CD1c-positive myeloid dendritic cell (primary cell): ENCODE data around the gene FAM117A.
"Not testable (repeated sequence)": the region's sequence is repeated elsewhere in the genome, so short reads cannot be mapped to it uniquely, and the experiment has no call there.

Experiments used
- DNase-seq: peaks from one replicate; pipeline ENCODE4 v3.0.0-alpha.2; 2016; ENCODE audit errors: extremely low spot score

The FAM117A gene

GRCh38 chr17:49677933-49678847, 85.7 kb downstream of the FAM117A start, which contains the start of gene SPOP:
SPOP (minus strand) TSS chr17:49678097; CDS start chr17:49622810, 55,287 bp downstream.
- peak; percentile 98 for DNase-seq

- peak; percentile 98 for DNase-seq
Observed at GRCh38 chr17:49677134-49677932, 86.6 kb downstream of the FAM117A start.

- DNase-seq, result peak; percentile 95
Observed at GRCh38 chr17:49676276-49676868, 87.6 kb downstream of the FAM117A start.

GRCh38 chr17:49674507-49674906, 89.4 kb downstream of the FAM117A start:
- DNase-seq, result no peak

- DNase-seq, result not testable (repeated sequence)
Observed at GRCh38 chr17:49673679-49674078, 90.3 kb downstream of the FAM117A start.

- no peak for DNase-seq
Observed at GRCh38 chr17:49670641-49671040, 93.3 kb downstream of the FAM117A start.

GRCh38 chr17:49670002-49670401, 93.9 kb downstream of the FAM117A start:
- no peak for DNase-seq

GRCh38 chr17:49667854-49668253, 96.1 kb downstream of the FAM117A start:
- DNase-seq, result peak; percentile 11

GRCh38 chr17:49664706-49665211, 99.2 kb downstream of the FAM117A start:
- DNase-seq, result no peak
